Astrocyte (in vitro differentiated cells and primary cell): Measurements from ENCODE around the gene NANOS1. TPM values are rescaled to one million over a fixed set of nuclear protein-coding genes. Genes with fewer than 3 reads are reported as not detected.

Source experiments
- DNase-seq: peaks from one replicate; pipeline ENCODE4 v3.0.0-alpha.2; 2010; ENCODE audit warnings: low read depth
- FAIRE-seq: peaks from 2 replicates; lab custom pipeline; 2011; peaks lifted over from hg19 to GRCh38; lab: Jason Lieb, UNC
- H2AFZ ChIP-seq: 2 replicates; pipeline ENCODE4 v1.6.0; 2012; ENCODE audit warnings: low read depth, low read length, inconsistent platforms
- H3K27ac ChIP-seq: 2 replicates; pipeline ENCODE4 v1.5.1; 2011; ENCODE audit warnings: low read depth, low read length, inconsistent platforms
- H3K27me3 ChIP-seq: 2 replicates; pipeline ENCODE4 v1.6.0; 2011; ENCODE audit warnings: low read length, inconsistent platforms; ENCODE audit not compliant: insufficient read depth
- H3K36me3 ChIP-seq: 2 replicates; pipeline ENCODE4 v1.5.1; 2011; ENCODE audit warnings: low read length, inconsistent platforms; ENCODE audit not compliant: insufficient read depth
- H3K4me1 ChIP-seq: 2 replicates; pipeline ENCODE4 v1.5.1; 2011; ENCODE audit warnings: low read length, inconsistent platforms; ENCODE audit not compliant: insufficient read depth
- H3K4me2 ChIP-seq: 2 replicates; pipeline ENCODE4 v1.6.0; 2012; ENCODE audit warnings: low read length, inconsistent platforms
- H3K4me3 ChIP-seq: 2 replicates; pipeline ENCODE4 v1.5.1; 2011; ENCODE audit warnings: low read depth, mild to moderate bottlenecking, low read length, inconsistent platforms; ENCODE audit not compliant: insufficient read depth
- H3K79me2 ChIP-seq: 2 replicates; pipeline ENCODE4 v1.6.0; 2012; ENCODE audit warnings: mild to moderate bottlenecking, low read length, inconsistent platforms; ENCODE audit not compliant: insufficient read depth
- H3K9ac ChIP-seq: 2 replicates; pipeline ENCODE4 v1.6.0; 2012; ENCODE audit warnings: mild to moderate bottlenecking, low read length, inconsistent platforms
- H3K9me3 ChIP-seq: 2 replicates; pipeline ENCODE4 v1.5.1; 2012; ENCODE audit warnings: low read depth, mild to moderate bottlenecking, low read length, inconsistent platforms; ENCODE audit not compliant: insufficient read depth
- H4K20me1 ChIP-seq: 2 replicates; pipeline ENCODE4 v1.6.0; 2012; ENCODE audit warnings: low read length, inconsistent platforms; ENCODE audit not compliant: insufficient read depth
- H3K27ac Mint-ChIP-seq: one replicate; pipeline ENCODE4 v1.8.0; 2021; ENCODE audit warnings: mild to moderate bottlenecking, mixed read lengths; ENCODE audit not compliant: unreplicated experiment
- H3K27me3 Mint-ChIP-seq: one replicate; pipeline ENCODE4 v1.8.0; 2021; ENCODE audit warnings: low read depth, mixed read lengths; ENCODE audit not compliant: unreplicated experiment
- H3K36me3 Mint-ChIP-seq: one replicate; pipeline ENCODE4 v1.8.0; 2021; ENCODE audit warnings: low read depth, mixed read lengths; ENCODE audit not compliant: unreplicated experiment
- H3K4me1 Mint-ChIP-seq: one replicate; pipeline ENCODE4 v1.8.0; 2021; ENCODE audit warnings: low read depth, mixed read lengths; ENCODE audit not compliant: unreplicated experiment
- H3K4me3 Mint-ChIP-seq: one replicate; pipeline ENCODE4 v1.8.0; 2021; ENCODE audit warnings: mild to moderate bottlenecking, moderate library complexity, mixed read lengths; ENCODE audit not compliant: unreplicated experiment
- H3K9me3 Mint-ChIP-seq: one replicate; pipeline ENCODE4 v1.8.0; 2021; ENCODE audit warnings: mild to moderate bottlenecking, mixed read lengths; ENCODE audit not compliant: unreplicated experiment
- CTCF ChIP-seq: IDR thresholded peaks from 2 replicates; pipeline ENCODE4 v1.5.1; 2011; ENCODE audit warnings: low read depth, mild to moderate bottlenecking, inconsistent platforms, low read length, moderate library complexity; ENCODE audit not compliant: insufficient read depth
- EZH2 ChIP-seq: IDR thresholded peaks from 2 replicates; pipeline ENCODE4 v1.6.1; 2012; ENCODE audit warnings: mild to moderate bottlenecking, low read length, inconsistent platforms; ENCODE audit not compliant: insufficient read depth
- total RNA-seq: library from RNA; stranded (reverse); gene quantifications from 2 replicates; pipeline ENCODE4 v1.2.1, GENCODE V29; 2021

Gene NANOS1
- total RNA-seq, 1 donor from 2014 or later: 4.7 TPM

- Mint-ChIP-seq H3K4me3 (no peak overlapping the region), H3K9me3 (no peaks in the 10 kb centered on the region), H3K4me1 (peaks cover 11% of the 10 kb centered on the region), H3K27me3 (no peaks in the 10 kb centered on the region), H3K36me3 (peaks cover 12% of the 10 kb centered on the region), H3K27ac (no peak overlapping the region)
- Histone ChIP-seq H3K4me1 (no peaks in the 10 kb centered on the region), H3K27ac (no peak overlapping the region), H4K20me1 (peaks cover 88% of the 10 kb centered on the region), H3K36me3 (peaks cover 61% of the 10 kb centered on the region), H3K9ac (no peak overlapping the region), H3K27me3 (no peaks in the 10 kb centered on the region), H3K4me3 (no peak overlapping the region), H2AFZ (no peak overlapping the region), H3K4me2 (no peak overlapping the region), H3K79me2 (peaks cover 96% of the 10 kb centered on the region), H3K9me3 (no peaks in the 10 kb centered on the region)
- FAIRE-seq (no peak), DNase-seq (no peak)
- no peak for TF ChIP-seq CTCF
- no peak for TF ChIP-seq EZH2
Observed at GRCh38 chr10:119070395-119071165, 41.1 kb downstream of the NANOS1 start.

GRCh38 chr10:119073584-119073983, 44.1 kb downstream of the NANOS1 start:
- no peak for TF ChIP-seq CTCF
- TF ChIP-seq EZH2: no peak
- DNase-seq (no peak), FAIRE-seq (no peak)
- no peak overlapping the region for H3K27ac ChIP-seq
- no peak overlapping the region for H3K4me3 Mint-ChIP-seq
- H3K27me3 Mint-ChIP-seq: no peaks in the 10 kb centered on the region
- H3K9me3 ChIP-seq: no peaks in the 10 kb centered on the region
- H2AFZ ChIP-seq: no peak overlapping the region
- H3K79me2 ChIP-seq: peaks cover 99% of the 10 kb centered on the region
- peaks cover 41% of the 10 kb centered on the region for H3K36me3 ChIP-seq
- H3K4me1 ChIP-seq: peaks cover 4% of the 10 kb centered on the region
- H3K9ac ChIP-seq: no peak overlapping the region
- H3K27ac Mint-ChIP-seq: no peak overlapping the region
- H4K20me1 ChIP-seq: peaks cover 90% of the 10 kb centered on the region
- peaks cover 13% of the 10 kb centered on the region for H3K4me1 Mint-ChIP-seq
- H3K27me3 ChIP-seq: no peaks in the 10 kb centered on the region
- H3K36me3 Mint-ChIP-seq: peaks cover 8% of the 10 kb centered on the region
- no peak overlapping the region for H3K4me2 ChIP-seq
- no peaks in the 10 kb centered on the region for H3K9me3 Mint-ChIP-seq
- no peak overlapping the region for H3K4me3 ChIP-seq
